A673 (cell line): ENCODE data around the gene MAPK12.

ENCODE experiments used
- EZH2 ChIP-seq: fragments of 200-600 bp; sonication (generic); IDR thresholded peaks from 2 replicates; pipeline ENCODE4 v1.6.1; 2017; ENCODE audit warnings: borderline replicate concordance, low read depth, mild to moderate bottlenecking, mixed read lengths, antibody characterized with exemption, low read length; ENCODE audit not compliant: poor library complexity, severe bottlenecking
- TF ChIP-seq, protein P1 (sequence below): fragments of 300-800, 200-600 bp; sonication (generic); conservative IDR thresholded peaks from 2 replicates; pipeline ENCODE4 v1.5.1; 2017; ENCODE audit warnings: low read depth, mild to moderate bottlenecking, antibody characterized with exemption, low read length, moderate library complexity, mixed read lengths

DNA sequence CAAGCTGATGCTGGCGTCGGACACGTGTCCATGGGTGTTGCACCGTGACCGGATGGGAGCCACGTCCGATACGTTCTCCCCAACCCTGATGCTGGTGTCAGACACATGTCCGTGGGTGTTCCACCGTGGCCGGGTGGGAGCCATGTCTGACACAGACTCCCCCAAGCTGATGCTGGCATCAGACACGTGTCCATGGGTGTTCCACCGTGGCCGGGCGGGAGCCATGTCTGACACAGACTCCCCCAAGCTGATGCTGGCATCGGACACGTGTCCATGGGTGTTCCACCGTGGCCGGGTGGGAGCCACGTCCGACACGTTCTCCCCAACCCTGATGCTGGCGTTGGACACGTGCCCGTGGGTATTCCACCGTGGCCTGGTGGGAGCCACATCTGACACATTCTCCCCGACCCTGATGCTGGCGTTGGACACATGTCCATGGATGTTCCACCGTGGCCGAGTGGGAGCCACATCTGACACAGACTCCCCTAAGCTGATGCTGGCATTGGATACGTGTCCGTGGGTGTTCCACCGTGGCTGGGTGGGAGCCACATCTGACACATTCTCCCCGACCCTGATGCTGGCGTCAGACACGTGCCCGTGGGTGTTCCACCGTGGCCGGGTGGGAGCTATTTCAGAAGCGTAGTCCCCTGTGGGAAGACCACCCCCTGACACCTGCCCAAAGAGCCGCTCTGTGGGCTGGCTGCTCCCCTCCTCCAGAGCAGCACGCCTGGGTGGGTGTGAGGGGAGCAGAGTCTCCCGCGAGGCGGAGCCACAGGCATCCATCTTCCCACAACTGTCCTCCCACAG, 40.7 kb downstream of the MAPK12 start:
- TF ChIP-seq, protein P1, sequence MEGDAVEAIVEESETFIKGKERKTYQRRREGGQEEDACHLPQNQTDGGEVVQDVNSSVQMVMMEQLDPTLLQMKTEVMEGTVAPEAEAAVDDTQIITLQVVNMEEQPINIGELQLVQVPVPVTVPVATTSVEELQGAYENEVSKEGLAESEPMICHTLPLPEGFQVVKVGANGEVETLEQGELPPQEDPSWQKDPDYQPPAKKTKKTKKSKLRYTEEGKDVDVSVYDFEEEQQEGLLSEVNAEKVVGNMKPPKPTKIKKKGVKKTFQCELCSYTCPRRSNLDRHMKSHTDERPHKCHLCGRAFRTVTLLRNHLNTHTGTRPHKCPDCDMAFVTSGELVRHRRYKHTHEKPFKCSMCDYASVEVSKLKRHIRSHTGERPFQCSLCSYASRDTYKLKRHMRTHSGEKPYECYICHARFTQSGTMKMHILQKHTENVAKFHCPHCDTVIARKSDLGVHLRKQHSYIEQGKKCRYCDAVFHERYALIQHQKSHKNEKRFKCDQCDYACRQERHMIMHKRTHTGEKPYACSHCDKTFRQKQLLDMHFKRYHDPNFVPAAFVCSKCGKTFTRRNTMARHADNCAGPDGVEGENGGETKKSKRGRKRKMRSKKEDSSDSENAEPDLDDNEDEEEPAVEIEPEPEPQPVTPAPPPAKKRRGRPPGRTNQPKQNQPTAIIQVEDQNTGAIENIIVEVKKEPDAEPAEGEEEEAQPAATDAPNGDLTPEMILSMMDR, result no peak
- no peak for TF ChIP-seq EZH2
